ENCODE data around the gene SDHAF1. TPM values are rescaled to one million over a fixed set of nuclear protein-coding genes. Genes with fewer than 3 reads are reported as not detected.

The SDHAF1 gene
- total RNA-seq, 2 donors from 2014 or later: 30.8 to 34.9 TPM

DNA sequence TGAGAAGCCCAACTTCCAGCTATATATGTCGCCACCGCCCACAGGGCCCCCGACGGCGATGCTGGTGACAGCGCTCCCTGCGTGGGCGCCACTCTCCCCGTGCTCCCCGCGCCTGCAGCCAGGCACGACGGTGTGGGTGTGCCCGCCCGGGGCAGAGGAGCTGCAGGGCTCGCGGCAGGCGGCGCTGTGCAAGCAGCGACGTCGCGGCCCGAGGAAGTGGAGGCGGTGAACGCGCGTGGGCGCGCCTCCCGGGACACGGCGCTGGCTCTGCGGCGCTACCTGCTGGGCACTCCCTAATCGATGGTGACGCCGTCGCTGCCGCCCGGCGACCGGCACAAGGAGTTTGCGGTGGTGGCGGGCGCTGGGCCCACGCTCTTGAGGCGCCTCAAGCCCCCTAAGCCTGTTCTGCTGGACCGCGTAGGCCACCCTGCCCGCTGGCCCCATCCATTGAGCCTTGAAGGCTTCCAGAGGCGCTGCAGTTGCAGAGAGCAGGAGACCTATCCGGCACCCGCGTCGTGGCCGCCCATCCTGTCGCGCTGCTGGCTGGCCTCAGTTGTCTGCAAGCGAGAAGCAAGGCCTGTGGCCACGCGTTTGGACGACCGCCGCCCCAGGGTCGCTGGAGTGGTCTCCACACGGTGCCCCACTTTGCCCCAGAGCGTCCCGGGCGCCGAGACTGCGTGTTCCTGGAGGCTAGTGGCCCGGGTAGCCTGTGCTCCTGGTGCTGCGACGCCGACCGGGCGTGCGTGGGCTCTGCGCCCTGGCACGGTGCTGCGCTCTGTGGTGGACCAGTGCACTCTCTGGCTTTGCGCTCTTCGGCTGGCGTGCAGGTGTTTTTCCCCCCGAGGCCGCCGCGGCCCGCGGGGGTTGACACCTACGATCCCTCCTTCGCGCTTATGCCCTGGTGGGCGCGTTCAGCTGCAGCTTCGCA is 35.7 kb upstream of the SDHAF1 start:
- peaks cover 0 to 11% of the 10 kb centered on the region in 2 donors for H3K4me1 ChIP-seq
- H3K27me3 ChIP-seq: peaks cover 5 to 6% of the 10 kb centered on the region in 2 donors
- H3K27ac ChIP-seq: no peak overlapping the region
- no peak for DNase-seq (ENCODE audit: low spot score)
- TF ChIP-seq, protein P1, sequence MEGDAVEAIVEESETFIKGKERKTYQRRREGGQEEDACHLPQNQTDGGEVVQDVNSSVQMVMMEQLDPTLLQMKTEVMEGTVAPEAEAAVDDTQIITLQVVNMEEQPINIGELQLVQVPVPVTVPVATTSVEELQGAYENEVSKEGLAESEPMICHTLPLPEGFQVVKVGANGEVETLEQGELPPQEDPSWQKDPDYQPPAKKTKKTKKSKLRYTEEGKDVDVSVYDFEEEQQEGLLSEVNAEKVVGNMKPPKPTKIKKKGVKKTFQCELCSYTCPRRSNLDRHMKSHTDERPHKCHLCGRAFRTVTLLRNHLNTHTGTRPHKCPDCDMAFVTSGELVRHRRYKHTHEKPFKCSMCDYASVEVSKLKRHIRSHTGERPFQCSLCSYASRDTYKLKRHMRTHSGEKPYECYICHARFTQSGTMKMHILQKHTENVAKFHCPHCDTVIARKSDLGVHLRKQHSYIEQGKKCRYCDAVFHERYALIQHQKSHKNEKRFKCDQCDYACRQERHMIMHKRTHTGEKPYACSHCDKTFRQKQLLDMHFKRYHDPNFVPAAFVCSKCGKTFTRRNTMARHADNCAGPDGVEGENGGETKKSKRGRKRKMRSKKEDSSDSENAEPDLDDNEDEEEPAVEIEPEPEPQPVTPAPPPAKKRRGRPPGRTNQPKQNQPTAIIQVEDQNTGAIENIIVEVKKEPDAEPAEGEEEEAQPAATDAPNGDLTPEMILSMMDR (IDR thresholded peaks at IDR 0.05): peak in 1 of 2 donors; percentile 46
- H3K9me3 ChIP-seq: no peaks in the 10 kb centered on the region
- H3K4me3 ChIP-seq: peak overlapping the region in 1 of 2 donors; percentile 11
- no peaks in the 10 kb centered on the region for H3K36me3 ChIP-seq

DNA sequence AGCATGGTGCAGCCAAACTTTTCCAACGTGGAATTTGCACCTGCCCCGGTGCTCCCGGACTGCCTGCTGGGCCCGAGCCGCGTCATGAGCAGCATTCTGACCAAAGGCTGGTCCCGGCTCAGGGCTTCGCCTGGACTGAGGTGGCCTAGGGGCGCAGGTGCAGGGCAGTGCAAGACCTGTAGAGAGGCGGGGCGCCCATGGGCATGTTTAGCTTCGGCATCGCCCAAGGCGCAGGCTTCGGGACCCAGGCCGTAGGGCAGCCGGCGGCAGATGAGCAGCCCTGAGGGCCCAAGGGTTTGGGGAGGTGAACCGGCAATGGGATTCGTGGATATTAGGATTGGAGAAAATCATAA is 35.0 kb upstream of the SDHAF1 start:
- H3K9me3 ChIP-seq: no peaks in the 10 kb centered on the region
- no peak overlapping the region for H3K27ac ChIP-seq
- DNase-seq (ENCODE audit: low spot score): no peak
- H3K4me3 ChIP-seq: no peak overlapping the region
- TF ChIP-seq, protein P1 (IDR thresholded peaks at IDR 0.05): no peak
- H3K4me1 ChIP-seq: peaks cover 0 to 11% of the 10 kb centered on the region in 2 donors
- peaks cover 5 to 6% of the 10 kb centered on the region in 2 donors for H3K27me3 ChIP-seq
- no peaks in the 10 kb centered on the region for H3K36me3 ChIP-seq

DNA sequence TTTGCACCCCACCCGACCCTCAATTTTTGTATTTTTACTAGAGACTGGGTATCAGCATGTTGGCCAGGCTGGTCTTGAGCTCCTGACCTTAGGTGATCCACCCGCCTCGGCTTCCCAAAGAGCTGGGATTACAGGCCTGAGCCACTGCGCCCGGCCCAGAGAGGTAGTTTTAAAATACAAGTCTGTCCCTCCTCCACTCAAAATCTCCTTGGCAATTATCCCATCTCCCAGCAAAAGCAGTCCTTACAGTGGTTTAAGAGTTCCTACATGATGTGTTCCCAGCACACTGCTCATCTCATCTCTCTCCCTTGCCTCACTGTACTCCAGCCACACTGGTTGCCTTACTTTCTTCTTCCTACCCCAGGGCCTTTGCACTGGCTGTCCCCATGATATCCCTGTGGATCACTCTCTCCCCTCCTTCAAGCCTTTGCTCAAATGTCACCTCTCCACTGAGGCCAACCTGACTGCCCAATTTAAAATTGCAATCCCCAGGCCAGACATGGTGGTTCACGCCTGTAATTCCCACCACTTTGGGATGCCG is 34.5 kb upstream of the SDHAF1 start:
- Histone ChIP-seq H3K27me3 (peaks cover 5 to 6% of the 10 kb centered on the region in 2 donors), H3K4me3 (no peak overlapping the region), H3K36me3 (no peaks in the 10 kb centered on the region), H3K4me1 (peaks cover 0 to 11% of the 10 kb centered on the region in 2 donors), H3K27ac (no peak overlapping the region), H3K9me3 (no peaks in the 10 kb centered on the region)
- no peak for DNase-seq (ENCODE audit: low spot score)
- TF ChIP-seq, protein P1 (IDR thresholded peaks at IDR 0.05): no peak

DNA sequence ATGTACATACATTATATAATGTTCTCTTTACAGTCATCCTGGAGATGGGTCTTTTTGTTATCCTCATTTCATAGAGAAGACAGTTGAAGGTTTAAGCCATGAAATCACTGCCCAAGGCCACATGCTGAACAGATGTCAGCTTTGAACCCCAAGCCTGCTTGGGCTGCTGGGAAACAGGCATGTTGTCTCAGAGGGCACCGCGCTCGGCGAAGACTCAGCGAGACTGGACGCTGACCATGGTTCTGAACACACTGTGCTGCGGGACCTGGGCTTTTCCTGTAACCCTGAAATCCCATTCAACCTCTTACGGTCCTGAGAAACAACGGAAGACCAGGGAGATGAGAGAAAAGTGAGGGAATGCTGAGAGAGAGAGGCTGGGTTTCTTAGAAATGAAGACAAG is 31.5 kb upstream of the SDHAF1 start:
- Histone ChIP-seq H3K36me3 (no peaks in the 10 kb centered on the region), H3K27ac (no peak overlapping the region), H3K4me1 (peaks cover 0 to 11% of the 10 kb centered on the region in 2 donors), H3K27me3 (peaks cover 5 to 6% of the 10 kb centered on the region in 2 donors), H3K4me3 (no peak overlapping the region), H3K9me3 (no peaks in the 10 kb centered on the region)
- no peak for DNase-seq (ENCODE audit: low spot score)
- TF ChIP-seq, protein P1 (IDR thresholded peaks at IDR 0.05): no peak

DNA sequence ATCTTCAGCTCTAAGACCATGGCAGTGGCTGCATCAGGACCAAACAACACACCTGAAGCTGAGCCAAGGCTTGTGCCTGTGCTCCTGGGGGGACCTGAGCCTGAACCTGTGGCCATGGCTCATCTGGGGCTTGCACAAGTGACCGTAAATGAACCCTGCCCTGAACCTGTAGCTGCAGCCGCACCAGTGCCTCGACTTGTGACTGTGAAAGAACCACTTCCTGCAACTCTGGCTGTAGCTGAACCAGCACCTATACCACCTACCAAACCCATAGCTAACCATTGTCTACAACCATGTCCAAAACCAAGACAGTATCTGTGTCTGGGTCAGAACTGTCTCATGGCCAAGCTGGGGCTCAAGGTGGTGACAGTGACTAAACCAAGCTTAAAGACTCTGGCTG is 28.2 kb upstream of the SDHAF1 start:
- no peak for DNase-seq (ENCODE audit: low spot score)
- no peaks in the 10 kb centered on the region for H3K36me3 ChIP-seq
- H3K27me3 ChIP-seq: no peaks in the 10 kb centered on the region
- H3K4me1 ChIP-seq: no peaks in the 10 kb centered on the region
- no peak overlapping the region for H3K27ac ChIP-seq
- no peaks in the 10 kb centered on the region for H3K9me3 ChIP-seq
- TF ChIP-seq, protein P1 (IDR thresholded peaks at IDR 0.05): no peak
- no peak overlapping the region for H3K4me3 ChIP-seq

Measured in right atrium auricular region (tissue), 2 donors.